ENCODE measurements around the gene KRT40. TPM values are rescaled to one million over a fixed set of nuclear protein-coding genes. Genes with fewer than 3 reads are reported as not detected.

The KRT40 gene
- total RNA-seq, 4 donors from 2014 or later = not detected

DNA sequence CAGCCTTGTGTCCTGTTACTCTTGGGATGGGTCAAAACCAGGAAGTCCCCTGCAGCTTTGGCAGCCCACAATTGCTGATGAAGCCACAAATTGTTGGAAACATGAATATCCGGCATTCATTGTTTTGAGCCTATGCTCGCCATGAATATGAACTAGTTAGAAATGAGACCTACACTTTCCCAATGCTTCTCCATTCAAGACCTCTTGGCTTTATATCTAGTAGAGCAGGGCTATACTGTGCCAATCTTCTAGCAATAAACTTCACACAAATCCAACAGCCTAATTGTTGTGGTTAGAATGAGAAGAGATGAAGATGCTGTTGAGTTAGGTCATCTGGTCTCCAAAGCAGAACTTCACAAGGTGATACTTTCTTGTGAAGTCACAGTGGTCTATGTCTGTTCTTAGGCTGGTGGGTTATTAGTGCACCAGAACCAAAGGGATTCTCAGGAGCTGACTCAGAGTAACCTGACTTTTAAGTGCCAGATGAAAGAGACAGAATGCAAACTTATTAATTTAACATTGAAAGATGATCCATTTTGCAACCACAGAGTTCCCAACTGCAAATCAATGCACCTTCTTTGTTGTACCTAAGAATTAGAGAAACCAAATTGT lies 33.0 kb downstream of the KRT40 start:
- ATAC-seq (no peak), DNase-seq (no peak)
- Histone ChIP-seq H3K36me3 (no peaks in the 10 kb centered on the region), H3K4me3 (no peak overlapping the region), H3K27me3 (peaks cover 3 to 15% (median 8%) of the 10 kb centered on the region in 3 donors), H3K27ac (no peak overlapping the region), H3K9me3 (no peaks in the 10 kb centered on the region), H3K4me1 (peaks cover 13 to 14% of the 10 kb centered on the region in 2 donors)
- no peak for TF ChIP-seq POLR2A (IDR thresholded peaks at IDR 0.05)
- TF ChIP-seq, protein P1, sequence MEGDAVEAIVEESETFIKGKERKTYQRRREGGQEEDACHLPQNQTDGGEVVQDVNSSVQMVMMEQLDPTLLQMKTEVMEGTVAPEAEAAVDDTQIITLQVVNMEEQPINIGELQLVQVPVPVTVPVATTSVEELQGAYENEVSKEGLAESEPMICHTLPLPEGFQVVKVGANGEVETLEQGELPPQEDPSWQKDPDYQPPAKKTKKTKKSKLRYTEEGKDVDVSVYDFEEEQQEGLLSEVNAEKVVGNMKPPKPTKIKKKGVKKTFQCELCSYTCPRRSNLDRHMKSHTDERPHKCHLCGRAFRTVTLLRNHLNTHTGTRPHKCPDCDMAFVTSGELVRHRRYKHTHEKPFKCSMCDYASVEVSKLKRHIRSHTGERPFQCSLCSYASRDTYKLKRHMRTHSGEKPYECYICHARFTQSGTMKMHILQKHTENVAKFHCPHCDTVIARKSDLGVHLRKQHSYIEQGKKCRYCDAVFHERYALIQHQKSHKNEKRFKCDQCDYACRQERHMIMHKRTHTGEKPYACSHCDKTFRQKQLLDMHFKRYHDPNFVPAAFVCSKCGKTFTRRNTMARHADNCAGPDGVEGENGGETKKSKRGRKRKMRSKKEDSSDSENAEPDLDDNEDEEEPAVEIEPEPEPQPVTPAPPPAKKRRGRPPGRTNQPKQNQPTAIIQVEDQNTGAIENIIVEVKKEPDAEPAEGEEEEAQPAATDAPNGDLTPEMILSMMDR (IDR thresholded peaks at IDR 0.05 in 4 of 5, conservative IDR thresholded peaks at IDR 0.05 in 1 of 5) = no peak
- intact Hi-C loops (cut with DNase I; ENCODE audit: low total_unique reads) = loop anchor here (5.0 kb wide), 1 partner anchor 39 kb away; no protein-coding TSS in a partner anchor
- in situ Hi-C loops (cut with MboI; ENCODE audit: low sequenced_read_pairs in 4 of 4) = loop anchor here in 2 of 4 donors (25.0 kb wide), 2 partner anchors 89 to 111 kb away; partner anchors contain the start of genes KRT12 (in 1 of the 2), KRTAP2-2 (in 1 of the 2), KRTAP2-3 (in 1 of the 2) and KRTAP2-4 (in 1 of the 2)

- Histone ChIP-seq H3K9me3 (no peaks in the 10 kb centered on the region), H3K27ac (no peak overlapping the region), H3K4me1 (peaks cover 13 to 14% of the 10 kb centered on the region in 2 donors), H3K4me3 (no peak overlapping the region), H3K36me3 (no peaks in the 10 kb centered on the region), H3K27me3 (peaks cover 3 to 15% (median 8%) of the 10 kb centered on the region in 3 donors)
- TF ChIP-seq POLR2A (IDR thresholded peaks at IDR 0.05) = no peak
- TF ChIP-seq, protein P1 (IDR thresholded peaks at IDR 0.05 in 4 of 5, conservative IDR thresholded peaks at IDR 0.05 in 1 of 5) = no peak
- DNase-seq (peak; percentile 16), ATAC-seq (peak in 1 of 2 donors; percentile 71)
- intact Hi-C loops (cut with DNase I; ENCODE audit: low total_unique reads) = loop anchor here (5.0 kb wide), 1 partner anchor 38 kb away; no protein-coding TSS in a partner anchor
- in situ Hi-C loops (cut with MboI; ENCODE audit: low sequenced_read_pairs in 4 of 4) = loop anchor here in 2 of 4 donors (25.0 kb wide), 2 partner anchors 88 to 112 kb away; partner anchors contain the start of genes KRT12 (in 1 of the 2), KRTAP2-2 (in 1 of the 2), KRTAP2-3 (in 1 of the 2) and KRTAP2-4 (in 1 of the 2)
These were observed 34.0 kb downstream of the KRT40 start for GRCh38 chr17:40950176-40950575.

GRCh38 chr17:40949418-40949817 lies 34.7 kb downstream of the KRT40 start:
- in situ Hi-C loops (cut with MboI; ENCODE audit: low sequenced_read_pairs in 4 of 4) = no loop called here
- peaks cover 3 to 15% (median 8%) of the 10 kb centered on the region in 3 donors for H3K27me3 ChIP-seq

DNA sequence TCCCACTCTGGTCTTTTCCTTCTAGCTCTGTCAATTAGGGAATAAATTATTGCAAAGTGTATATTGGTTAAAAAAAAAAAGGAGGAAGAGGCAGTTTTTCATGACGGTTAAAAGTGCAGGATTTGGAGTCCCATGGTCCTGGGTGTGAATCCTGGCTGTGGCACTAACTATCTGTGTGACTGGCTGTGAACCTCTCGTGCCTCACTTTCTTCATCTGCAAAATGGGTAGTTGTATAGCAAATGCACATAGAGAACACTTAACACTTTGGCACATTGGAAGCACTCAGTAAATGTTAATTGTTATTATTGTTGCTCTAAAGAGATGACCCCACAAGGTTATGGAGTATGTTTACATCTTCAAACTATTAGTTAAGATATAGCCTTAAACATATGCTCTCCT lies 36.2 kb downstream of the KRT40 start:
- no peak for ATAC-seq
- no peaks in the 10 kb centered on the region for H3K36me3 ChIP-seq
- peaks cover 6 to 15% (median 8%) of the 10 kb centered on the region in 3 donors for H3K27me3 ChIP-seq
- H3K4me3 ChIP-seq = no peak overlapping the region
- H3K4me1 ChIP-seq = peaks cover 10% of the 10 kb centered on the region in 2 donors
- DNase-seq = no peak
- intact Hi-C loops (cut with DNase I; ENCODE audit: low total_unique reads) = no loop called here
- no peaks in the 10 kb centered on the region for H3K9me3 ChIP-seq
- TF ChIP-seq POLR2A (IDR thresholded peaks at IDR 0.05) = no peak
- TF ChIP-seq, protein P1 (IDR thresholded peaks at IDR 0.05 in 4 of 5, conservative IDR thresholded peaks at IDR 0.05 in 1 of 5) = no peak
- in situ Hi-C loops (cut with MboI; ENCODE audit: low sequenced_read_pairs in 4 of 4) = no loop called here
- H3K27ac ChIP-seq = no peak overlapping the region

More at GRCh38 chr17:40949418-40949817, 34.7 kb downstream of the KRT40 start:
- no peak overlapping the region for H3K4me3 ChIP-seq
- TF ChIP-seq, protein P1 (IDR thresholded peaks at IDR 0.05 in 4 of 5, conservative IDR thresholded peaks at IDR 0.05 in 1 of 5) = no peak
- TF ChIP-seq POLR2A (IDR thresholded peaks at IDR 0.05) = no peak
- no peak for DNase-seq
- intact Hi-C loops (cut with DNase I; ENCODE audit: low total_unique reads) = no loop called here
- peaks cover 13 to 14% of the 10 kb centered on the region in 2 donors for H3K4me1 ChIP-seq
- H3K9me3 ChIP-seq = no peaks in the 10 kb centered on the region
- no peaks in the 10 kb centered on the region for H3K36me3 ChIP-seq
- no peak overlapping the region for H3K27ac ChIP-seq
- no peak for ATAC-seq

All from gastrocnemius medialis (tissue), 4 donors.